GM21360 (cell line): ENCODE data around the gene FAM227B.
"Not testable (repeated sequence)": the region's sequence is repeated elsewhere in the genome, so short reads cannot be mapped to it uniquely, and the experiment has no call there.

ENCODE experiments used
- ATAC-seq: cut with Tn5 transposase; IDR thresholded peaks from one replicate; pipeline ENCODE4 v1.9.1; 2021; ENCODE audit warnings: mild to moderate bottlenecking, moderate library complexity; ENCODE audit not compliant: unreplicated experiment

Gene FAM227B, protein sequence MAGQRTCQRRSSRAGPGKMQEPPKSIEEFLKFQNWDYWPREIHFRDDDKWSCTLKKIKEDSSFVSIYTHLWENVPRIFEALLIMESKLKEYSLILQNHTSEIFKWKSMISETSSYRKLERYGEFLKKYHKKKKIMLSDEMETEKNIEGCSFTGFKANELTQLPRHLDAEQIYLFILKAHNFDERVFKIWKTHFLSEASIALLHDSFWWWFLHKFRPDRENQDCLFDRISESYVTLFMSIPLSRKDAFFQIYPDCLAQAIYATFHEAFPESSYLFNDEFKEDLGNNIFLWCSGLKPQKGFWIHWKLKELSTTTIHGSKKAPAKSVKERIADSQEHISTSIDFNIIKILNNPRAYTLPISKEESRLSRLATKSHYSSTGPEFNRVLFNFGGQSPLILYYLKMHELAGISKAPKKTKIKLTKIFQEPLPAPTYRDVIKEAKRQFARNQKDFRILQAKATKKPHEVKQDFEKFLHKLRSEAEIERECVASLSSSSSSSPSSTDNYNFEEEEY

DNA sequence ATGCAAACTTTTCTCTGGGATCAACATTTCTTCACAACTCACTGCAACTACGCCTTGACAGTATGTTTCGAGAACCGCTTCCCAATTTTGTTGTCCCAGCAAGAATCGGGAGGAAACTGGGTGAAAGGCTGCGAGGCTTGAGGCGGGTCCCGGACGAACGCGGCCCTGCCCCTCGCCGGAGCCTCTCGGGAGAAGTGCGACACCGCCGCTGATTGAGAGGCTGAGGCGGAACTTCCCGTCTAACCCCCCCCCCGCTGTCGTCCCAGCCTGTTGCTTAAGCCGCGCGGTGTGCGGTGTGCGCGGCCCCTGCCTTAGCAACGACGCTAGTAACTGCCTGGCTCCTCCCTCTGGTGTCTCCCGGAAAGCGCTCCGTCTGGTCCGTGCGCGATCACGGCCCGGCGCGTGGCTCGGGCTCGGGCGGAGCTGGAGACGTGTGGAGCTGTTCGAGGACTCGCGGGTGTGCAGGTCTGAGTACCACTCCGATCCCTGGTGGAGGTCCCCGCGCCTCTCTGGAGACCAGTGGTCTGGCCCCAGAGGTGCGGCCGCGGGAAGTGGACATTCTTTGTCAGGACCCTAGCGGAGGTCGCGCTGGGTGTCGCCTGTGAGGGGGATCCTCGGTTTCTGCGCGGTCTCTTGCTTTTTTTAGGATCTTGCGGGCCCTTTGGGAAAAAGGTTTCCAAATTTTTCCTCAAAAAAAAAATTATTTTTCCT, at the start of gene FAM227B, which contains the start of gene DTWD1:
FAM227B (minus strand) TSS at position 161 of the 711 bp plus-strand sequence. CDS start 5,647 bp downstream, outside the sequence.
DTWD1 (plus strand) TSS at position 391 of the 711 bp plus-strand sequence. CDS start 4,120 bp downstream, outside the sequence.
- ATAC-seq: peak; percentile 96

DNA sequence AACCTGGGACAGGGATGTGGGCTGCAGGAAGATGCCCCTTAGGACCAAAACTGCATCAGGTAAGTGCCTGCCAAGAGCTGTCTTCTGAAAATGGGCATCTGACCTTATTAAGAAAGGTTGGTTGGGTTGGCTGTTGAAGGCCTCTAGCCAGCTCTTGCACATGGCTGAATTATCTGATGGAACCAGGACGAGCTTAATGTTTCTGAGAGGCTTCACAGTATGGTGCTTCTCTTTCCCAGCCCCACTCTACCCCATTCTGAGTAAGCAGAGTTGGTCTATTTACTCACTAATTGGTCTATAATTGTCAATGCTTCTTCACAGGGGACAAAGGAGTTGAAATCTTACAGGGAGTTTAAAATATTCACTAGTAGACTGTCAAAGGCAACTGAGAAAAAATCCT, 48.7 kb upstream of the FAM227B start:
- ATAC-seq: no peak

DNA sequence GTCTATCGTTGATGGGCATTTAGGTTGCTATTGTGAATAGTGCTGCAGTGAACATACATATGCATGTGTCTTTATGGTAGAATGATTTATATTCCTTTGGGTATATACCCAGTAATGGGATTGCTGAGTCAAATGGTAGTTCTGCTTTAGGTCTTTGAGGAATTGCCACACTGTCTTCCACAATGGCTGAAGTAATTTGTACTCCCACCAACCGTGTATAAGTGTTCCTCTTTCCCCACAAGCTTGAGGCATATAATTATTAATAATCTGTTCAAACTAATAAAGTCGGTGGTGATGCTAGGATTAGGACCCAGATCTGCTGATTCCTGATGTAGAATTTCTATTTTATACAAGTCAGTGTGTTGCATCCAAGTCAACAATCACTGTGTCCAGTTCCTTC, 45.9 kb upstream of the FAM227B start:
- ATAC-seq: not testable (repeated sequence)

DNA sequence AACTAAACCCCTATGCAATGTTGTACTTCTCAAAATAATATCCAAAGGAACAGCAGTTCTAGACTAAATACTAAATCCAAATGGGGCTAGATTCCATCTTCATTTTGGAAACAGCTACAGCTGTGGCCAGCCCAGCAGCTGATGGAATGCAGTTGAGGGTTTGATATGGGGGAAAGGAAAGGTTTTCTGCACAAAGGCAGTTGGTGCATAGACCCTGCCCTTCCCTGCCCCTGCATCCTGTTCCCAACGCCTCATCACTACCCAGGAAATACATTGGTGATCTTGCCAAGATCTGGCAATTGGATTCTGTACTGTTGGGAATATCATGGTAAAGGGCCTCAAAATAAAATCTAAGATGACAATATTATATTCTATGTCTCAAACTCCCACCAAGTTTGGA, 44.1 kb upstream of the FAM227B start:
- no peak for ATAC-seq

DNA sequence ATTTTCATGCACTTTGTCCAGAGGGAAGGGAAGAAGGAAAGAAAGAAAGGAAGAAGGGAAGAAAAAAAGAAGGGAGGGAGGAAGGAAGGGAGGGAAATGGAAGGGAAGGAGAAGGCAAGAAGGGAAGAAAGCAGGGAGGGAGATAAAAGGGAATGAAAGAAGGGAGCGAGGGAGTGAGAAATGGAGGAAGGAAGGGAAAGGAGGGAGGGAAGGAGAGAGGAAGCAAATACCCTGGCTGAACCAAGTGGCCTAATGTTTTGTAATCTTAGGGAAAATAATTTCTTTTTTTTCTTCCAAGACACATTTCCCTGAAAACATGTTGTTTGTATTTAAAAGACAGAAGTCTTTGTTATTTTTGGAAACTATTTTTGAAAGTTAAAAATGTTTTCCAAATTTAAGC, 36.1 kb upstream of the FAM227B start:
- ATAC-seq: no peak

DNA sequence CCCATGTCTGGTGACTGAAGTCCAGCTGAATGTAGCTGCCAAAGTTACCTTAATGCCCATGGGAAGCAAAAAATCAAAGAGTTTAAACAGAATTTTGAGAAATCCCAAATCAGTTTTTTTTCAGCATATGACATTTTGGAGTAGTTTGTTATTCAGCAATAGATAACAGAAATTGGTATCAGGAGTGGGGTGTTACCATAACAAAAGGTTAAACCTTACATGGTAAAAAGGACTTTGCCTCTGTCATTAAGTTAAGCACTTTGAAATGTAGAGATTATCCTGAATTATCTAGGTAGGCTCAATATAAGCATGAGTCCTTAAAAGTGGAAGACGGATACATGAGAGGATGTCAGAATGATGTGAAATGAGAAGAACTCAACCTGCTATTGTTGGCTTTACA, 32.3 kb upstream of the FAM227B start:
- no peak for ATAC-seq

DNA sequence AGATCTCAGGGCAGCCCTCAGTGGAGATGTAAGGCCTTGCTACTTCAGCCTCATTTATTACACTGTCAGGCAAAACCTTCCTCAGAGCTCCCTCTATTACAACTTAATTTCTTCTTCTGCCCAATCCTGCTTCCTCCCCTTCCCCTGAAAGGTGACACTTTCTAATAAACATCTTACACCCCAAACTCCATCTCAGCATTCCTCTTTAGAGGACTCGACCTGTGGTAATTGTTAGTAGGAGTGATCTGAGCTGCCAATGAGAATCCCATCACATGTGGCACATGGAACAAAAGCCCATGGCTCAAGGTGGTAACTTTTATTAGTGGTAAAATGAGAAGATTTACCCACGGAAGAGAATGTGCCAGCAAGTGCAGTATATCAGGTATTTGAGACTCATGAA, 30.1 kb upstream of the FAM227B start:
- ATAC-seq: no peak

DNA sequence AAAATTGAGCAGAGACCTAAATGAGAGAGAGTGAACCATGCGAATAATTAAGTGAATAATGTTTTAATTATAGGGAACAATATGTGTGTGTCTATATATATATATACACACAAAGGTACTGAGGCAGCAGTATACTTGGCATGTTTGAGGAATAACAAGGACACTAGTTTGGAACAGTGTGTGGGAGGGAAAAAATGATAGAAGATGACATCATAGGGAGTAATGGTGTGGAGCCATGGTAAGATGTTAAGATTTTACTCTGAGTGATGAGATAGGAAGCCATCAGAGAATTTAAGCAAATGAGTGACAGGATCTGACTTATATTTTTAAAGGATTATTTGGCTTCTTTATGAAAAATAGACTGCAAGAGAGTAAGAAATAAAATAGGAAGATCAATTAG, 29.4 kb upstream of the FAM227B start:
- no peak for ATAC-seq

DNA sequence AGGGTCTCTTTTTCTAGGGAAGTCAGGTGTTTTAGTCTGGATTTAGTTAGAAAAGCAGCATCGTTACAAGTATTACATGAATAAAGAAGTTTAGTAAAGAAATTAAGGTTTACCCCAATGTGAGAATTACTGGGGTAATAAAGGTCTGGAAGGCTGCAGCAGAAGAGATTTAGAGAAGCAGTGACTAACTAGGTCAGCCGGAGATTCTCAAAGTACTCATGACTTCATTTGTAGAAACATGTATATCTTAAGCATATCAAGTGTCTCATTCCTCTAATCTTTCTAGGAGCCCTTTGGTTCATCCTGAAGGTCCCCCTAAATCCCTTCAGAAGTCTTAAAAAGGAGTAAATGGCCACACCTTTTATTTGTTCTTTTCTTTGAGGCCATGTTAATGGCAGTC, 26.3 kb upstream of the FAM227B start:
- no peak for ATAC-seq

DNA sequence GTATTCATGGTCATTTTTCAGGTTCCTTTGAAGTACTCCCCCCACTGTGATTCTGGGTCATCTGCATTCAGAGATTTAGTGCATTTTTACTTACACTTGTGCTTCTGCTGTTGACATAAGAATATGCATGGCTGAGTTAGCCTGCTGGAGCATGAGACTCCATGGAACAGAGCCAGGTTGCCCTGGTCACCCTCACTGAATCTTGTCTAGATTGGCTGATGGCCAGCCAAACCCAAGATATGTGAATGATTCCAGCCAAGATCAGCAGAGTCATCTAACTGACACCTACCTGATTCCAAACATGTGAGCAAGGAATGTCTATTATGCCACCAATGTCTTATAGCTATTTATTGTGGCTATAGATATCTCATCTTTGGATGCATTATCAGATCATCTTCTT, 25.3 kb upstream of the FAM227B start:
- ATAC-seq: no peak

DNA sequence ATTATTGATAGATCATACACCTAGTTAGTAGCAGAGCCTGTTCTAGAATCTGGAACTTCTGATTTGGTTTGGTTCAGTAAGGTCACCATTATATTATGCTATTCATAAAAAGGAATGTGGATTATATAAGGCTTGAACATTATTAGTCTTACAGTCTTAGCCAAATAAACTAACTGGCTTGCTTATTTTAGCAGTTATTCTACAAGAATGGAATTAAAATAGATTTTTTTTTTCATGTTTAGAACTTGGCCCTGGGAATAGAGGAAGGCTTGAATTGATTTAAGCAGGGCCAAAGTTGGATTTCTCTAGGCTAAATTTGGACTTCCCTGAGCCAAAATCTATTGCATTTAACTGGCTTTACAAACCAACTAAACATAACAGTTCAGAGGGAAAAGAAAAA, 24.7 kb upstream of the FAM227B start:
- ATAC-seq: no peak

DNA sequence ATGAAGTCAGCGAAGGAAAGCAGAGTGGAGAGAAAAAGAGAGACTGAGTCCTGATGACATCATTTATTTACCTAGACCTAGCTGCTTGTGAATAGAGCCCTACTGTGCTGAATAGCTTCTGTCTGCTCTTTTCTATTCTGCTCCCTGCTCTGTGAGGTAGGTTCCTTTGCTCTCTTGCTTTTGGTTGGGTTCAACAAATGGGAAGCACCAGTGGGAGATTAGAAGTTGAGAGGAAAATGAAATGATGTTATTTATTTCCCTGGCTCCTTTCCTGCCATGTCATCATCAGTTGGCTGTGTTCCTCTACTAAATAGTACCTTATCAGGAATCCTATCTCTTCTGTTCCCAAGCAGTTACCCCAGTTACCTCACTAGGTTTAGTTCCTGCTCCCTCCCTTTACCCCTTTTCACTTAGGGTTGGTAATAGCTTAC, 23.8 kb upstream of the FAM227B start:
- no peak for ATAC-seq

DNA sequence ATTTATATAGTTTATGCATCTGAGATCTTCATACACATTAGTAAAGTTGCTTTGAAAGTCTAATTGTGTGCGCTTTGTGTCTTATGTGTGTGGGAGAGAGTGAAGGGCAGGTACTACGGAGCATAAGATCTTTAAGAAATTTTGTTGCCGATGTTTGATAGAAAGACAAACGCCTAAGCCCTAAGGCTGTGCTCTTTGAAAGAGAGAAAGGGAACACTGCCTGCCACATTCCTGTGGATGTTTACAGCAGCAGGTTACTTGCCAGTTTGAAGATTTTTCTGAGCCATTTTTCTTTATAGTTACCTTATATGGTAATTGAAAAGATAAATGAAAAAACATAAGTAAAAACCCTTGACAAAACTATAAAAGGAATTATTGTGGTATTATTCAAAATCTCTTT, 17.2 kb upstream of the FAM227B start:
- no peak for ATAC-seq

DNA sequence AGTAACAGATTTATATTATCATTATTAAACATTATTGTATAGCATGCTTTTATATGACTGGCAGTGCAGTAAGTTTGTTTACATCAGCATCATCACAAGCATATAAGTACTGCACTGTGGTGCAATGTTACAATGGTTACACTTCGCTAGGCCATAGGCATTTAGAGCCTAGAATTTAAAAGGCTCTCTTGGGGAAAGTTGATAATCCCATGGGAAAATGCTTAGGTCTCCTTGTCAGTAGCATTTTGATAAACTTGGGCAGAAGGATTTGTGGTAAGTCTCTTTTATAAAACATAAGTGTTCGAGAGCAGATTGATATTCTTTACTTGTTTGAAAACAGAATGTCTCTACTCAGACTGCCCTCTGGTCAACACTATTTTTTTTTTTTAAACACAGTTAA, 7.8 kb upstream of the FAM227B start:
- no peak for ATAC-seq

DNA sequence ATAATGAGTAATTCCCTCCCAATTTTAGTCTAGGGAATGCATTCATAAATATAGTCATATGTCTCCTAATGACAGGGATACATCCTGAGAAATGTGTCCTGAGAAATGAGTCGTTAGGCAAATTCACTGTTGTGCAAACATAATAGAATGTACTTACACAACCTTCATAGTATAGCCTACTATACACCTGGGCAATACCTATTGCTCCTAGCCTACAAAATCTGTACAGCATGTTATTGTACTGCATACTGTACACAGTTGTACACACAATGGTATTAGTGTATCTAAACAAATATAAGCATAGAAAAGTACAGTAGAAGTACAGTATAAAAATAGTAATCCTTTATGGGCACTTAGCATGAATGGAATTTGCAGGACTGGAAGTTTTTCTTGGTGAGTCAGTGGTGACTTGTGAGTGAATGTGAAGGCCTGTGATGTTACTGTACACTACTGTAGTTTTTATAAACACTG, 6.8 kb upstream of the FAM227B start:
- ATAC-seq: no peak

DNA sequence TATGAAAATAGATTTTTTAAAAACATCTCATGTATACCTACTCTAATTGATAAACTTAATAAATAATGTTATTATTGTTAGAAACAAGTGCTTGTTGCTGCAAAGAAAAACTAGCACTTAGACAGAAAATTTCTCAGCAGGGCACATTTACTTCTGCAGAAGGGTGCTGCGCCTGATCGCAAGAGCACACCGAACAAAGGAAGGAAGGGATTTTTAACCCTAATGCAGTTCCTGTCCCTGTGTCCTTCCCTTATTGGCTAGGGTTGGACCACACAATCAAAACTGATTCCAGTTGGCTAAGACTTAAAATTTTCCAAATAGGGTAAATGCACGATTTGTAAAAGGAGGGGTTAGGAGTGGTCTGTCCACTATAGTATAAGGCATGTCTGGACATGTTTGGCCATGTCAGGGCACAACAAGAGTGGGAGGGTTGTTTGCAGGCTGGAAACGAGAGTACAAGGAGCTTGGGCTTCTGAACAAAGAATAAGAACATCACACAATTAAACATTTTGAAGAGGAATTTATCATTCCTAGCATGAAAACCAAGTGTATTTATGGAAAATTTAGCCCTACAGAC, 4.9 kb upstream of the FAM227B start:
- ATAC-seq: no peak

DNA sequence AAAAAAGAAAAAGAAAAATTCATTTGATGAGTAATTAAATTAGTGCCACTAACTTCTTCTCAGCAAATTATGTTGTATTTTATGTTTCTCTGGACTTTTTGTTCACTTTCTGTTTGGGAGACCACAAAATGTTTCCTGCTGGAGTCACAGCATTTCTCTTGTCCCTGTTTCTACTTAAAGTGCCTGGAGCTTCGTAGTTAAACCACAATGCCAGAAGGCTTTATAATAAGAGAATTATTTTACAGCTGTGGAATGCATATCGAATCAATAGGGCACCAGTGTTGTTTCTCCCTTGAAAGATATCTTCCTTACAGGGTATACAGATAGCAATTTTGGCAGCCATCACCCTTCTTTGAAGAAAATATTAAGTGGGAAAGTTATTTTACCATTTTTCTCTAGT, 3.4 kb upstream of the FAM227B start:
- no peak for ATAC-seq

DNA sequence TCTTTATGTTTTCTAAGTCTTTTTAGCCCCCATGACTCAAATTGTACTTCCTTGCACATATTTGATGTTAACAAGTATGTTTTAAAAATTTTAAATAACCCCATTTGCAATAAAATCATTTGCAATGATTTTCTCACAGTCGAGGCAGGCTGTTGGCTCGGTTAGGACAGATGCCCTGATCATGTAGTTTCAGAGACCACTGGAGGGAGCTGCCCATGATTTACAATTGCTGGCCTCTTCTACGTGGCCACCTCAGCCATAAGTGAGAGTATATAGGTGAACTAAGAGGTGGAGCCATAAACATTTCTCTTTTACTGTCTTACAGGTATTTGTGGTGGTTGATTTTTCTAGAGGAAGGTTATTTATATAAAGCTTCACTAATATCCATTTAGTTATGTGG, 1.9 kb upstream of the FAM227B start:
- ATAC-seq: no peak

DNA sequence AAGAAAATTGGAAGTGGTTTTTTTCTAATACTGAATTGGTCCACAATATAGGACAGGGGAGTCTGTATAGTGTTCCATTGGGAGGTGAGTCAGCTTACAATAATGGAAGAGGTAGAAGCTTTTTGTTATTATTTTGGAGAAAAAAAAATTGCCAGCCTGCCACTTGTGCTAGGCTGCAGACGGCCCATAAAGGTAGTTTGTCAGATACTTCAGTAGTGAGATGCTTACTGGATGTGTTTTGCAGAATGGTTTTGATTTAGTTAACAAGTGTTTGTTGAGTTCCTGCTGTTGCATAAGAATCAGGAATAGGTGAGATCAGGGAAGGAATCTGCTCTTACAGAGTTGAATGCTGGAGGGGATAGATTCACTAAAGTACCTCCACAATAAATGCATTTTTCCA, 1.3 kb upstream of the FAM227B start:
- ATAC-seq: no peak

DNA sequence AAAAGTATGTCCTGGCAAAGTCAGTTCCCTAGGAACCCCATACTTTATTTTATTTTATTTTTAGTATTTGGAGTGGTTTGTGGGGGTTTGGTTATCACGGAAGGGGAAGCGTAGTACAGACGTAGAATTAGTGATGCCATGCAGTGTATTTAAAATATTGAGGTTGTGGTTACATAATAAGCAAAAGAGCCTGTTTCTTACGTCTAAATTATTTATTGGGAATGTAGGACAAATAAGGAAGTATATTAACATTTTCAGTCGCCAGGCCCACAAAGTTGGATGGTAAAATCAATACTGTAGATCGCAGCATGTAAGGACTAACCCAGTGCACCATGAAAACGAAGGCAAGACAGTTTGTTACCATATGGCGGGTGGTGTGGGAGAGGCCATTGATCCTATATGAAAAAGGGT, 788 bp upstream of the FAM227B start:
- no peak for ATAC-seq

DNA sequence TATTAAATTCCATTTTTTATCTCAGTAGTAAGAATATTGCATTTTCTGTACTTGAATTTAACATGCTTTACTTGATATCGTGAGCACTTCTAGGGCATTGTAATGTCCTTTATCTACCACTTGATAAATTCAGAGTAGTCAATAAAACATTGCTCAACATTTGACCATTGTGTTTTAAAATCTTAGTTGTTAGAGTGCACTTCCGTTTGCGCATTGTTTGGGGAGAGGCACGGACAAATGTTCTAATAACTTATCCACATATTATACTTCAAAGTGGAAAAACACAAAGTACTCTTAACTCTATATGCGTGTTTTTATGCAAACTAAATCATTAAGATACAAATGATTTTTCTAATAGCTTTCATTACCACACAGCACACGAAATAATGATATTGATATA, 419 bp downstream of the FAM227B start:
- ATAC-seq: peak; percentile 1

DNA sequence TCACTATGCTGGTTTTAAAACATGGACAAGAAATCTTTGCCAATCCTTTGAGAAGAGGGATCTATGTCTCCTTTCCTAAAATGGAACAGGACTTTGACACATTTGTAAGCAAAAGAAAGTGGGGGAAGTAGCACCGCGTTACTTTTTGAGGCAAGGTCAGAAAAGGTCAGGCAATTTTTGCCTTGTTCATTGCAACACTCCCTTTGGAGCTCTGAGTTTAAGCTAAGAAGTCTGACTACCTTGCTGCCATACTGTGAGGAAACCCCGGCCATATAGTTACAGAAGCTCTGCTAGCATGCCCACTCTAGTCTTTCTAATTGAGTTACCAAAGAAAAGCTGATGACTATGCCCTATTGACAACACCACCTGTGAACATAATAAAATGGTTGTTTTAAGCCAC, 1.4 kb downstream of the FAM227B start:
- ATAC-seq: no peak
